Pancreas (tissue), 10 donors: Measurements from ENCODE around the gene RIPOR3. TPM values are rescaled to one million over a fixed set of nuclear protein-coding genes. Genes with fewer than 3 reads are reported as not detected.
"Not testable (repeated sequence)": the region's sequence is repeated elsewhere in the genome, so short reads cannot be mapped to it uniquely, and the experiment has no call there.

Experiments used
- ATAC-seq, 4 donors: fragments of 200-7000 bp; cut with Tn5 transposase; one replicate each; pipeline versions ENCODE4 v1.8.0 to v1.9.1; 2020; ENCODE audit warnings: mild to moderate bottlenecking in 4 of 4, moderate library complexity in 4 of 4
- DNase-seq, 6 donors: peaks; one replicate each; pipeline ENCODE4 v3.0.0-alpha.2; 2020
- FAIRE-seq: peaks from 2 replicates; lab custom pipeline; 2012; peaks lifted over from hg19 to GRCh38; lab: Jason Lieb, UNC
- H3K27ac ChIP-seq, 4 donors: fragments of 200-600 bp; sonication (generic); 1 replicate in 3 of 4; 2 replicates in 1 of 4; pipeline versions ENCODE4 v1.5.0 to v1.8.0; 2020
- H3K27me3 ChIP-seq, 4 donors: fragments of 200-600 bp; one replicate each; pipeline ENCODE4 v1.8.0; 2021
- H3K36me3 ChIP-seq, 3 donors: fragments of 200-600 bp; sonication (generic) in 1 of 3; one replicate each; pipeline versions ENCODE4 v1.5.0 to v1.8.0; 2020 to 2021
- H3K4me1 ChIP-seq, 3 donors: fragments of 200-600 bp; one replicate each; pipeline ENCODE4 v1.8.0; 2021
- H3K4me3 ChIP-seq, 4 donors: fragments of 200-600 bp; sonication (generic) in 2 of 4; one replicate each; pipeline versions ENCODE4 v1.5.0 to v1.8.0; 2020 to 2021
- H3K9me3 ChIP-seq, 4 donors: fragments of 200-600 bp; one replicate each; pipeline ENCODE4 v1.8.0; 2021
- CTCF ChIP-seq, 4 donors: fragments of 200-600 bp; sonication (generic) in 3 of 4; IDR thresholded peaks; one replicate each; pipeline versions ENCODE4 v1.5.0 to v1.8.0; 2021; ENCODE audit warnings: antibody characterized with exemption in 4 of 4
- WGBS, 2 donors: extraction: QIAGEN DNeasy Blood & Tissue Kit; methylation state at CpG; one replicate each; pipeline ENCODE4 v1.1.7; 2013; 5-methylcytosine and 5-hydroxymethylcytosine counted together
- intact Hi-C, 3 donors: fragments of 100-400 bp; cut with DNase I; formaldehyde crosslinking; loops; one replicate each; pipeline versions ENCODE4 v1.11.1 to v1.14.2; 2022
- polyA plus RNA-seq, 2 donors: library from polyadenylated mRNA; stranded (reverse); fragments of 200-250 nt; gene quantifications; one replicate each; pipeline ENCODE4 v1.2.3, GENCODE V29; 2013
- total RNA-seq, 6 donors: library from RNA; stranded (reverse); fragmentation: NEBNext Ultra II Directional in 4 of 6; extraction: Animal tissue kit (Norgen Biotek cat#: 25700) in 4 of 6; gene quantifications; one replicate each; pipeline versions ENCODE4 v1.2.1 to v1.2.4, GENCODE V29; 2021 to 2023
- donor health status: healthy with polysubstance abuse.
- donor health status: DM: no; HTN: no; CAD: no; lungs with moderate emphysema.
- donor health status: DM: no; HTN: no; CAD: no.
- donor health status: control.
- donor health status: control.
- donor health status: Bipolar disorder and iron deficiency.
- donor health status: DM: yes; HTN: yes; CAD: no.
- donor health status: DM: no; HTN: no; CAD: no.
- donor health status: DM: no; HTN: no; CAD: no.
- donor health status: DM: yes; HTN: yes; CAD: no.

The RIPOR3 gene
- total and polyA plus RNA-seq, 8 donors: 0.67 to 11.3 (median 2.1) TPM

GRCh38 chr20:50672400-50673145 lies 18.8 kb downstream of the RIPOR3 start:
- no peaks in the 10 kb centered on the region for H3K27me3 ChIP-seq
- FAIRE-seq (no peak), ATAC-seq (no peak), DNase-seq (no peak)
- H3K9me3 ChIP-seq: no peaks in the 10 kb centered on the region
- intact Hi-C loops: no loop called here
- H3K4me3 ChIP-seq: no peak overlapping the region
- TF ChIP-seq CTCF (IDR thresholded peaks at IDR 0.05): no peak
- H3K36me3 ChIP-seq: no peaks in the 10 kb centered on the region
- H3K27ac ChIP-seq: no peak overlapping the region
- H3K4me1 ChIP-seq: peaks cover 0 to 21% (median 6%) of the 10 kb centered on the region in 3 donors
- 83 to 88% methylated on average over 8 of the region's 8 CpGs for whole genome bisulfite sequencing, 2 donors

- Histone ChIP-seq H3K4me1 (peaks cover 0 to 19% (median 6%) of the 10 kb centered on the region in 3 donors), H3K9me3 (no peaks in the 10 kb centered on the region), H3K27me3 (no peaks in the 10 kb centered on the region), H3K4me3 (no peak overlapping the region), H3K36me3 (no peaks in the 10 kb centered on the region), H3K27ac (no peak overlapping the region)
- ATAC-seq: no peak
- intact Hi-C loops: no loop called here
- TF ChIP-seq CTCF (IDR thresholded peaks at IDR 0.05): no peak
- no peak for DNase-seq
- WGBS, 2 donors: 97 to 99% methylated on average over 3 of the region's 3 CpGs
- no peak for FAIRE-seq
Measured at GRCh38 chr20:50671626-50672025, 19.7 kb downstream of the RIPOR3 start.

GRCh38 chr20:50671010-50671409 lies 20.3 kb downstream of the RIPOR3 start:
- Histone ChIP-seq H3K27ac (peak overlapping the region in 3 of 4 donors; percentile 48 to 76 (median 50)), H3K4me1 (peaks cover 0 to 19% (median 6%) of the 10 kb centered on the region in 3 donors)
- FAIRE-seq, ATAC-seq, H3K27me3 ChIP-seq, intact Hi-C loops, H3K36me3 ChIP-seq, H3K4me3 ChIP-seq, H3K9me3 ChIP-seq, DNase-seq: not testable (repeated sequence)
- WGBS, 2 donors: 66 to 77% methylated on average over 3 of the region's 3 CpGs

- WGBS, 2 donors: 58% methylated on average over 12 of the region's 12 CpGs
- DNase-seq: peak in 2 of 6 donors; percentile 36 to 49
- peaks cover 0 to 17% (median 6%) of the 10 kb centered on the region in 3 donors for H3K4me1 ChIP-seq
- no peaks in the 10 kb centered on the region for H3K36me3 ChIP-seq
- no peak for TF ChIP-seq CTCF (IDR thresholded peaks at IDR 0.05)
- no peak overlapping the region for H3K4me3 ChIP-seq
- peak overlapping the region; percentile 5 to 76 (median 49) for H3K27ac ChIP-seq
- no peaks in the 10 kb centered on the region for H3K9me3 ChIP-seq
- no peak for FAIRE-seq
- intact Hi-C loops: no loop called here
- peak; percentile 78 to 93 (median 88) for ATAC-seq
- no peaks in the 10 kb centered on the region for H3K27me3 ChIP-seq
Measured at GRCh38 chr20:50670126-50670862, 21.0 kb downstream of the RIPOR3 start.

- 95 to 99% methylated on average over 4 of the region's 4 CpGs for WGBS, 2 donors
- H3K9me3 ChIP-seq: no peaks in the 10 kb centered on the region
- H3K27ac ChIP-seq: no peak overlapping the region
- H3K36me3 ChIP-seq: no peaks in the 10 kb centered on the region
- peaks cover 5 to 18% (median 6%) of the 10 kb centered on the region in 3 donors for H3K4me1 ChIP-seq
- H3K27me3 ChIP-seq: no peaks in the 10 kb centered on the region
- TF ChIP-seq CTCF (IDR thresholded peaks at IDR 0.05): no peak
- no peak for FAIRE-seq
- no peak overlapping the region for H3K4me3 ChIP-seq
- ATAC-seq: no peak
- intact Hi-C loops: loop anchor here in 1 of 3 donors (10.0 kb wide), 1 partner anchor 46 kb away; no protein-coding TSS in a partner anchor
- DNase-seq: no peak
Measured at GRCh38 chr20:50668798-50669197, 22.5 kb downstream of the RIPOR3 start.
